ENCODE results near the gene MYL7. TPM values are rescaled to one million over a fixed set of nuclear protein-coding genes. Genes with fewer than 3 reads are reported as not detected.

MYL7 gene
- total and polyA plus RNA-seq, 2 of the 13 experiments (the other 11 are each of a cell fraction or from before 2014, with no cell fraction given): 1.8 TPM; not detected in 1

GRCh38 chr7:44110719-44111635, 30.2 kb downstream of the MYL7 start:
- Histone ChIP-seq H3K79me2 (ENCODE audit: insufficient read depth, low read length) (no peaks in the 10 kb centered on the region), H4K20me1 (ENCODE audit: insufficient read depth, low read length) (no peaks in the 10 kb centered on the region), H3K4me2 (ENCODE audit: low read depth, low read length) (no peak overlapping the region), H3K27ac (ENCODE audit: extremely low read length, insufficient read depth, low read length) (no peak overlapping the region), H3K27me3 (ENCODE audit: control insufficient read depth in 1 of 2, insufficient read depth in 2 of 2, low read length in 2 of 2) (peaks cover 6 to 26% of the 10 kb centered on the region in 2 experiments; a peak in 4 of 5 replicates), H3K36me3 (replicated peaks in 1 of 2; ENCODE audit: control insufficient read depth in 1 of 2, insufficient read depth in 2 of 2, low read length in 2 of 2) (peaks cover 7 to 13% of the 10 kb centered on the region in 2 experiments; a peak in 3 of 5 replicates), H3K4me3 (replicated peaks in 1 of 3; ENCODE audit: insufficient read depth in 1 of 3, low read depth in 2 of 3, low read length in 3 of 3) (no peak overlapping the region), H3K9me3 (ENCODE audit: low read length) (no peaks in the 10 kb centered on the region), H2AFZ (ENCODE audit: low read length) (no peak overlapping the region), H3K4me1 (ENCODE audit: insufficient read depth, low read length) (no peaks in the 10 kb centered on the region), H3K9ac (ENCODE audit: insufficient read depth, low read depth, low read length) (no peak overlapping the region)
- intact Hi-C loops (cut with micrococcal nuclease; ENCODE audit: unreplicated experiment) (no loop called here), in situ Hi-C loops (cut with HindIII; ENCODE audit: extremely low pct_ligation_motif_present, low pct_unique_long_range_greater_than_20kb) (no loop called here)
- no peak for FAIRE-seq
- CTCF ChIA-PET (ENCODE audit: low intra/inter-chr PET ratio, low total read pairs): no interaction called here
- peak; percentile 9; the same call in 2 of the 3 replicates for ATAC-seq
- POLR2A ChIA-PET: interaction anchor here (2.3 kb wide), 1 partner anchor 10 kb away, joined by 5 read pairs; no protein-coding TSS in a partner anchor
- DNase-seq (ENCODE audit: low spot score): no peak
- 41% methylated on average over 10 of the region's 27 CpGs for WGBS (ENCODE audit: low lambda C conversion rate)
- TF ChIP-seq ZNF512B (CRISPR knock-in tag; IDR thresholded peaks at IDR 0.05; ENCODE audit: borderline replicate concordance) (no peak), U2AF2 (IDR thresholded peaks at IDR 0.05; ENCODE audit: low read depth, low read length) (no peak), SOX6 (IDR thresholded peaks at IDR 0.05) (no peak), SOX6 (CRISPR knock-in tag; IDR thresholded peaks at IDR 0.05) (no peak), ZNF446 (CRISPR knock-in tag; IDR thresholded peaks at IDR 0.05) (no peak), MTA3 (CRISPR knock-in tag; IDR thresholded peaks at IDR 0.05) (no peak), MAFK (conservative IDR thresholded peaks at IDR 0.05 in 1 of 2, IDR thresholded peaks at IDR 0.05 in 1 of 2; ENCODE audit: low read length in 2 of 2) (no peak), POLR2A (IDR thresholded peaks at IDR 0.05; ENCODE audit: insufficient read depth in 1 of 2, low read depth in 2 of 2, low read length in 2 of 2) (no peak), ZNF318 (CRISPR knock-in tag; IDR thresholded peaks at IDR 0.05) (no peak)
- BruUV-seq (replicated peaks): no TSS peak
